Activated naive CD4-positive, alpha-beta T cell treated with anti-CD3 and anti-CD28 coated beads, Interleukin-2, amount 50 U/mL, for 72 hours (primary cell): ENCODE results near the gene HOXD1. TPM values are rescaled to one million over a fixed set of nuclear protein-coding genes. Genes with fewer than 3 reads are reported as not detected.

Experiments used
- ATAC-seq, 2 donors: fragments of 150-1000 bp; cut with Tn5 transposase; 2 replicates each; pipeline ENCODE4 v1.10.0; 2021; ENCODE audit warnings: mild to moderate bottlenecking in 2 of 2, moderate library complexity in 2 of 2
- DNase-seq, 2 donors: peaks; one replicate each; pipeline ENCODE4 v3.0.0; 2021 to 2022; ENCODE audit warnings: low spot score in 2 of 2
- H3K27ac Mint-ChIP-seq, 2 donors: one replicate each; pipeline ENCODE4 v1.8.0; 2022; ENCODE audit warnings: mild to moderate bottlenecking in 2 of 2, mixed read lengths in 2 of 2
- H3K36me3 Mint-ChIP-seq, 2 donors: one replicate each; pipeline ENCODE4 v1.8.0; 2022; ENCODE audit warnings: mixed read lengths in 2 of 2
- H3K9me3 Mint-ChIP-seq, 2 donors: one replicate each; pipeline ENCODE4 v1.8.0; 2022; ENCODE audit warnings: mixed read lengths in 2 of 2
- total RNA-seq, 2 donors: library from RNA; stranded (reverse); gene quantifications; one replicate each; pipeline ENCODE4 v1.2.3, GENCODE V29; 2022

HOXD1 gene
- total RNA-seq, 2 donors from 2014 or later, result not detected

DNA sequence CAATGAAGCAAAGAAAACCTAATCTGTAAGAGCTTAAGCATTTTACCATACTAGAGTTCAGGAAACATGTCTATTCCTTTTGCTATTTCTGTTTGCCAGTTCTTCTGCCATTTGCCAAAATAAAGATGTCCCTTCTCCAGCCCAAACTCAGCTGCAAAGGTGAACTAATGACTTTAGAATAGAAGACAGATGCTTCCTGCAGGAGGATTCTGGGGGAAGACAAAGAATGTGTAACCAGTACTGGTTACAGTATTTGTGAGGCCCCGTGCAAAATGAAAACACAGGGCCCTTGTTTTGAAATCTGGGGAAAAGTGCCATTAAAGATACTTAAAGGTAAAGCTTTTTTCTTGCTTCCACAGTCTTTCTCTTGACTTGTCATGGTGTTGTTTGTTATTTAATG is 46.5 kb downstream of the HOXD1 start:
- Mint-ChIP-seq H3K9me3 (no peaks in the 10 kb centered on the region), H3K27ac (no peak overlapping the region), H3K36me3 (no peaks in the 10 kb centered on the region)
- ATAC-seq (no peak), DNase-seq (no peak)

DNA sequence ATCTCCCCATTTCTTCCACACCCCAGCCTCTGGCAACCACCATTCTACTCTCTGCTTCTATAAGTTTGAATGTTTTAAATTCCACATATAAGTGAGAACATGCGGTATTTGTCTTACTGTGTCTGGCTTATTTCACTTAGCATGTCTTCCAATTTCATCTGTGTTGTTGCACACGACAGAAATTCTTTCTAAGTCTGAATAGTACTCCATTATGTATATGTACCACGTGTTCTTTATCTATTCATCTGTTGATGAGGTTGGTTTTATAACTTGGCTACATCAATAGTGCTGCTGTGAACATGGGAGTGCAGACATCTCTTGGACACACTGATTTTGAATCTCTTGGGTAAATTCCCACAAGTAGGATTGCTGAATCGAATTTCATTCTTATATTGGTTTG is 49.0 kb downstream of the HOXD1 start:
- Mint-ChIP-seq H3K9me3 (no peaks in the 10 kb centered on the region), H3K36me3 (no peaks in the 10 kb centered on the region), H3K27ac (no peak overlapping the region)
- no peak for DNase-seq
- ATAC-seq, result no peak

DNA sequence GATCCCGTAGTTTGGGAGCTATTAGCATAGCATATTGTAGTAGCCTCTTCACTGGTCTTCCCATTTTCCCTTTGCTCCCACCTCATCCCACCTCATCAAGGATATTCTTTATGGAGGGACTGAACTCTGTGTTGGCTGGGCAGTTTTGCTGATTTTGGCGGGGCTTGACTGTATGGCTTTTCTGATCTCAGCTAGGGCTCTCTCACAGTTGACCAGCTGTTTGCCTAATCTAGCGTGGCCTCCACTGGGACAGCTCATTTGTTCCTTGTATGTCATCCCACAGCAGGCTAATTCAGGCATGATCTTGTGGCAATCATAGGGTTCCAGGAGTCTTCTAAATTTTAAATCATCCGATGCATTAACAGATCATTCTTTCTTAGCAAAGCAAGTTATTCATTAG is 50.6 kb downstream of the HOXD1 start:
- no peaks in the 10 kb centered on the region for H3K9me3 Mint-ChIP-seq
- DNase-seq (no peak), ATAC-seq (no peak)
- H3K27ac Mint-ChIP-seq, result no peak overlapping the region
- H3K36me3 Mint-ChIP-seq, result no peaks in the 10 kb centered on the region

DNA sequence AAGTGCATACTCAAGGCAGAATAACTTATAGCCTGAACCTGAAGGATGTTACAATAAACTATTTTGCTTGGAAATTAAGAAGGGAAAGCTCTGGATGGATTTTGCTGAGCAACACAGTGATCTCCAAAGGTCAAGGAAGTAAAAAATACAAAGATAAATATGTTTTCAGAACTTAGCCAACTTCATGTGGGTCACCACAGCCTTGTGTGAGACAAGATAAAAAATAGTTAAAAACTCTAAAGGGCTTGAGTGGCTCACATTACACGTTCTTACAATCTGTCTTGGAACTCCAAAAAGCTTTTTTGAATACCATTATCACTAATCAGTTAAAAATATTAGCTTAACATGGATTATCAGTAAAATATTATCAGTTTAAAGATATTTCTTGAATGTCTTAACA is 51.8 kb downstream of the HOXD1 start:
- Mint-ChIP-seq H3K9me3 (no peaks in the 10 kb centered on the region), H3K27ac (no peak overlapping the region), H3K36me3 (no peaks in the 10 kb centered on the region)
- ATAC-seq (no peak), DNase-seq (no peak)

Other genes starting within 250 kb of the HOXD1 start
- 10 to 100 TPM; 35.7 to 37.2 TPM for gene LNPK, start 186.4 kb upstream of the HOXD1 start, total RNA-seq
- not detected for gene EVX2, start 104.7 kb upstream of the HOXD1 start, total RNA-seq
- gene HOXD13, start 95.9 kb upstream of the HOXD1 start, total RNA-seq, result not detected
- not detected for gene HOXD12, start 88.9 kb upstream of the HOXD1 start, total RNA-seq
- gene HOXD11, start 81.4 kb upstream of the HOXD1 start, total RNA-seq, result not detected
- not detected for gene HOXD10, start 71.9 kb upstream of the HOXD1 start, total RNA-seq
- gene HOXD9, start 65.9 kb upstream of the HOXD1 start, total RNA-seq, result not detected
- gene HOXD8, start 59.0 kb upstream of the HOXD1 start, total RNA-seq, result not detected
- not detected for gene HOXD4, start 37.1 kb upstream of the HOXD1 start, total RNA-seq
- gene HOXD3, start 31.4 kb upstream of the HOXD1 start, total RNA-seq, result not detected
- 10 to 100 TPM; 24.8 to 28.2 TPM for gene MTX2, start 80.8 kb downstream of the HOXD1 start, total RNA-seq